ENCODE results near the gene ZCWPW1.
"Not testable (repeated sequence)": the region's sequence is repeated elsewhere in the genome, so short reads cannot be mapped to it uniquely, and the experiment has no call there.

Gene ZCWPW1

GRCh38 chr7:100353685-100354330, 74.7 kb downstream of the ZCWPW1 start:
- no peak for DNase-seq (ENCODE audit: low spot score)

GRCh38 chr7:100352984-100353684, 75.4 kb downstream of the ZCWPW1 start:
- DNase-seq (ENCODE audit: low spot score), result no peak

- DNase-seq (ENCODE audit: low spot score), result not testable (repeated sequence)
Measured at GRCh38 chr7:100352230-100352781, 76.2 kb downstream of the ZCWPW1 start.

GRCh38 chr7:100351657-100352058, 76.8 kb downstream of the ZCWPW1 start:
- no peak for DNase-seq (ENCODE audit: low spot score)
